ENCODE data around the gene PIEZO1. TPM values are rescaled to one million over a fixed set of nuclear protein-coding genes. Genes with fewer than 3 reads are reported as not detected.

PIEZO1 gene
- total RNA-seq, 1 experiment from 2014 or later = 71.1 TPM

- Histone ChIP-seq H2AFZ (ENCODE audit: low read length) (no peak overlapping the region), H3K56ac (ENCODE audit: insufficient read length, low read depth, low read length) (no peak overlapping the region), H4K8ac (replicated peaks; ENCODE audit: insufficient read length, low read depth, low read length) (no peak overlapping the region), H3K4me2 (ENCODE audit: insufficient read depth, insufficient read length, low read length) (no peak overlapping the region), H3K27ac (ENCODE audit: insufficient read length, low read depth, low read length) (no peak overlapping the region), H2BK20ac (ENCODE audit: low read depth, low read length, poor library complexity, severe bottlenecking) (no peak overlapping the region), H3K27me3 (ENCODE audit: insufficient read depth, low read length) (no peaks in the 10 kb centered on the region), H3K23ac (ENCODE audit: insufficient read length, low read depth, low read length) (no peak overlapping the region), H3K79me1 (ENCODE audit: insufficient read depth, low read depth, low read length, poor library complexity, severe bottlenecking) (no peaks in the 10 kb centered on the region), H2BK15ac (ENCODE audit: low read depth, low read length) (no peak overlapping the region), H3K9me3 (ENCODE audit: control insufficient read depth, low read depth, low read length) (no peaks in the 10 kb centered on the region), H4K91ac (ENCODE audit: insufficient read length, low read depth, low read length) (no peak overlapping the region), H2BK120ac (ENCODE audit: low read depth, low read length, poor library complexity, severe bottlenecking) (no peak overlapping the region), H4K20me1 (ENCODE audit: control insufficient read depth, insufficient read depth, insufficient read length) (peaks cover 3% of the 10 kb centered on the region), H3K4me1 (ENCODE audit: insufficient read depth, low read length) (no peaks in the 10 kb centered on the region), H3K4ac (ENCODE audit: low read depth, low read length) (no peak overlapping the region), H3K79me2 (ENCODE audit: insufficient read depth, low read length) (peaks cover 3% of the 10 kb centered on the region; the same call in 1 of the 2 replicates), H2BK12ac (ENCODE audit: insufficient read length, low read depth, low read length) (no peak overlapping the region), H3K23me2 (ENCODE audit: insufficient read length, low read depth, low read length, poor library complexity, severe bottlenecking) (peaks cover 9% of the 10 kb centered on the region), H3K14ac (ENCODE audit: insufficient read depth, low read length) (no peak overlapping the region), H3K9ac (ENCODE audit: extremely low read depth, insufficient read length, low read length) (no peak overlapping the region), H3T11ph (ENCODE audit: low read length) (no peak overlapping the region), H4K5ac (ENCODE audit: insufficient read length, low read depth, low read length) (no peak overlapping the region), H2AK5ac (ENCODE audit: insufficient read length, low read length) (no peak overlapping the region), H3K18ac (ENCODE audit: insufficient read length, low read depth, low read length) (no peak overlapping the region), H2BK5ac (ENCODE audit: insufficient read length, low read length) (no peak overlapping the region)
- H3K36me3 Mint-ChIP-seq (ENCODE audit: insufficient read depth in 1 of 3, low read depth in 3 of 3) = peaks cover 3 to 19% (median 12%) of the 10 kb centered on the region in 3 experiments; a peak in 6 of 7 replicates
- no peaks in the 10 kb centered on the region for H3K9me3 Mint-ChIP-seq
- no CpG with 5 or more reads among the region's 13 CpGs for WGBS (ENCODE audit: extremely low coverage, insufficient read length, low lambda C conversion rate)
- no peak for DNase-seq
- peaks cover 6 to 10% of the 10 kb centered on the region in 2 experiments for H3K4me1 Mint-ChIP-seq
- H3K27ac Mint-ChIP-seq = no peak overlapping the region
- peak overlapping the region in 1 of 2 experiments; percentile 40; a peak in 2 of 5 replicates for H3K4me3 Mint-ChIP-seq
- TF ChIP-seq CTCF (conservative IDR thresholded peaks at IDR 0.05) = no peak
- H3K27me3 Mint-ChIP-seq (ENCODE audit: low read depth) = no peaks in the 10 kb centered on the region; the same call in 1 of the 2 replicates
Measured at GRCh38 chr16:88814144-88814502, 29.1 kb upstream of the PIEZO1 start.
